HG03469 (cell line): ENCODE results near the gene TLE1.
A peak's percentile ranks its signal among the peaks of the same experiment; 100 is the strongest.

Experiments
- ATAC-seq: cut with Tn5 transposase; IDR thresholded peaks from one replicate; pipeline ENCODE4 v1.9.1; 2021; ENCODE audit warnings: mild to moderate bottlenecking, moderate library complexity, moderate number of reproducible peaks; ENCODE audit not compliant: unreplicated experiment

TLE1 gene

GRCh38 chr9:81584099-81584498, 105.2 kb downstream of the TLE1 start:
- ATAC-seq: no peak

DNA sequence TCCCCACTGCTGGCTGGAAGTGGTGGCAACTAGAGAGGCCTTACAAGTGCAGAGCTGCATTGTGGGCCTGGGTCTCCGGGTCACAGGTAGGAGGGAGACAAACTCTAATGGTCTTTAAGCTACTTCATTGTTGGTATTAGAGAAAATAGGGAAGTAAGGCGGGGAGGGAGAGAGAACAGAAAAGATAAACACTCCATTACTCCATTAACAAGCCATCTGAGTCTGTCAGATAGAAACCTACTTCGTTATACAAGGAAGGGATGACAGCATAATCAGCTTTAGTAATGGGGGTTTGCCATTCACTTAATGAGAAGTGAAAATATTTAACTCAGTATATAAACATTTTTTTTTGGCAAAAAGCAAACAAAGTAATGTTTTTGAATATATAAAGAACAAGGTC, 107.4 kb downstream of the TLE1 start:
- ATAC-seq: no peak

DNA sequence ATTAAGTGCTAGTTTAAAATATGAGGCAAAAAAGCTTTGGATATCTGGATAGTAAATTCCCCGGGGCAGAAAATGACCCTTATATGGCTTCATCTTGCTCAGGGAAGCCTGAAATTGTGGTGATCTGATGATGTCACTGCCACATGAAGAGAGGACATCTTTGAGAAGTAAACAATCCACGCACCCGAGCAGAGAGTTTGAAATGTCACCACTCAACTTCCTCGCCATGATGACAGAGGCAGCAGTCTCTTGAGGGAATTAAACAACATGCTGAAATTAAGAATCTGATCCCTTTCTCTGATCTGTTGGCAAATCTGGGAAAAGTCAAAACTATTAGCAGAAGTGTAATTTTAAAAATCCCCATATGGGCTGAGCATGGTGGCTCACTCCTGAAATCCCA, 110.0 kb downstream of the TLE1 start:
- ATAC-seq: no peak

- ATAC-seq: no peak
Measured at GRCh38 chr9:81578606-81579005, 110.7 kb downstream of the TLE1 start.

DNA sequence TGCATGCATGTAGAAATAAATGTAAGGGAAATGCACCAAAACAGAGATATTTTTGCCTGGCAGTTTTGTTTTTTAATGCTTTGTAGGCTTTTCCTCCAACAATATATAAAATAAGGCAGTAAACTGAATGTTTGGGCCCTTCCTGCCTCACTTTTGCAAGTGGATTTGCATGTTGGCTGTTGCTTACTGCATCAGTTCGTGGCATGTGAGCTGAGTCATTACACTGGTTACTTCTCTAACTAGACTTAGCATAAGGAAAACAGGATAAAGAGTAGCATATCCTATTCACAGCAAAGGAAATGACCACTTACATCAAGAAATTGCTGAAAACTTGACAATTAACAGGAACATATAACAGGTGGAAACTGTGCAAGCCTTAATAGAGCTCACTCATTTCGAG, 113.4 kb downstream of the TLE1 start:
- ATAC-seq: no peak

DNA sequence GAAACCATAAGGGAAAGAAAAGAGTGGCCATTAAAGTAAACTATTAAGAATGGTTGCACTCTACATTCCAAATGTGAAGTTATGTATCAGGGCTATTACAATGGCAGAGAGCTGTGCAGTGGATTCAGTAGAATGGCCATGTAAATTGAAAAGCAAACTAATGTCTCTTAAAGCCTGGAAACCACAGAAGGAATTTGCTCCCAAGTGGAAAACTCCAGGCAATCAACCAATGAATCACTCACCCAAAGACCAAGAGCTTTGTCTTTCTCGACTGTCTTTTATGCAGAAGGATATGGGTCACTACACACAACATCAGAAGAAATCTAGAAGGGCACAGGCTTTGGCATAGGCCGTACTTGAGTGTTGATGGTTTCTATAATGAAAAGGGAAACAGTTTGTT, 114.9 kb downstream of the TLE1 start:
- no peak for ATAC-seq

- ATAC-seq: no peak
Measured at GRCh38 chr9:81573415-81574321, 115.7 kb downstream of the TLE1 start.

- no peak for ATAC-seq
Measured at GRCh38 chr9:81570083-81570482, 119.3 kb downstream of the TLE1 start.

- ATAC-seq: no peak
Measured at GRCh38 chr9:81566074-81566698, 123.2 kb downstream of the TLE1 start.

- no peak for ATAC-seq
Measured at GRCh38 chr9:81565609-81566008, 123.7 kb downstream of the TLE1 start.

DNA sequence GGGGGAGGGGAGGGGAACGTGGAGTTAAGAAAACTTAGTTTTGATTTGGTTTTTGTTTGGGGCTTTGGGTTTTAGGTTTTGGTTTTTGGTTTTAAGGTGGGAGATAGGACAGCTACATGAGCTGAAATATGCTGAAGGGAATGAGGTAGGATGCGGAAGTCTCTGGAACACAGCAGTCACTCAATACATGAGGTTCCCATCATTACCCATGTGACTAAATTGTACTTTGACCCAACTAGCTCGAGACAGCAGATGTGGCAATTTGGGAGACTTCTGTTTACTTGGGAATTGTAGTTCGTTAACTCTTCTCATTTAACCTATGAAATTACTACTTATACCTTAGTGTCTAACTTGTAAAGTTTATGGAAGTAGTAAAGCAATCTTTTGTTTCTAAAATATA, 124.2 kb downstream of the TLE1 start:
- no peak for ATAC-seq

- no peak for ATAC-seq
Measured at GRCh38 chr9:81564632-81565031, 124.7 kb downstream of the TLE1 start.

DNA sequence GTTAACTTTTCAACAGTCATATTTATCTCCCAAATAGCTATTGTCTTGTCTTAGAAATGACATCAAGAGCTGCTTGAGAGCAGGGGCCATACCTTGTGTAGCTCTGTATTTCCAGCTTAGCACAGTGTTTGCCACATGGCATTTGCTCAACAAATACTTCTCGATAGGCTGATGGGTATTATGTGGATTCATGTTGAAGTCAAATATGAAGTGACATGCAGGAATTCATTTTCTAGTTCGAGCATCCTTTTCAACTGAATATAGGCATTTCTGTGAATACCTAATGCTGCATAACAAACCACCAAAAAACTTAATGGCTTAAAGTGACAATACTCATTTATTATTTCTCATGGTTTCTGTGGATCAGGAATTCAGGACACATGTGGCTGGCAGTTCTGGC, 125.6 kb downstream of the TLE1 start:
- no peak for ATAC-seq

GRCh38 chr9:81563020-81563407, 126.3 kb downstream of the TLE1 start:
- no peak for ATAC-seq

GRCh38 chr9:81562231-81563019, 126.9 kb downstream of the TLE1 start:
- ATAC-seq: no peak

DNA sequence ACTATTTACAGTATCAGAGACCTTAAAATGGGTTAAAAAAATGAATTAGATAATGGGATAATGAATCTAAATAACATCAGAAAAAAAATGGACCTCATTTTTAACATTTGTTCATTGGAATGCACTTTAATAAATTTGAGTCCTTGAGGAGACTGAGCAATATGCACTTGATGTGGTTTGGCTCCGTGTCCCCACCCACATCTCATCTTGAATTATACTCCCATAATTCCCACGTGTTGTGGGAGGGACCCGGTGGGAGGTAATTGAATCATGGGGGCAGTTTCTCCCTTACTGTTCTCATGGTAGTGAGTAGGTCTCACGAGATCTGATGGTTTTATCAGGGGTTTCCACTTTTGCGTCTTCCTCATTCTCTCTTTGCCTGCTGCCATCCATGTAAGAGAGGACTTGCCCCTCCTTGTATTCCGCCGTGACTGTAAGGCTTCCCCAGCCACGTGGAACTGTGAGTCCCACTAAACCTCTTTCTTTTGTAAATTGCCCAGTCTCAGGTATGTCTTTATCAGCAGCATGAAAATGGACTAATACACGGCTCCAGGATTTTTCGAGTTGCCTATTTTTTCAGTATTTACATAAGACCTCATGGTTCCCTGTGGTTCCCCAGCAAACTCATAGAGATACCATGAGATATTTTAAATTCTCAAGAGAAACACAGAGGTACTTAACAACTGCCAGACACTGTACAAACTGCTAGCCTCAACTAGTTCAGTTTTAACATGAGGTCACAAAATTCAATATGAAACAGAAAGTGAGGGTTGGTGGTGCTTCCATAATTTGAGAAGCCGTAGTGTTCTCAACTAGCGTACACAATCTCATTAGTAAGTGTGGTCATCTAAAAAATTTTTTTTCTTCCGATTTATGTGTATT, 128.3 kb downstream of the TLE1 start:
- ATAC-seq: peak; percentile 65

DNA sequence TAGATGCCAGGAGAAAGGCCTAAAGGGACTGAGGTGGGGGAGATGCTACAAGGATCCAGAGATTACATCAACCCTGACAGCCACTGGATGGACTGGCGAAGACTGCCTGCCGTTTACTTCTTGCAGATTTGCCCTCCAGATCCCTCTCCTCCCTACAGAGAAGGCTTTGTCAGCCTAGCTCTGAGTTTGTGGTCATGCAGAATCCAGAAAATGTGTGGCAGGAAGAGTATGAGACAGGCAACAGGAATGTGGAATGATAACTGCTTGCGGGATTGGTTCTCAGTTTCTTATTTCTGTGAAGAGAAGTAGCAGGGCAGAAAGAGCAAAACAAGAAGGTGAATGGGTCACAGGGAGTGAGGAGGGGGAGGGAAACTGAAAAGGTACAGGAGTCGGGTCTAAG, 129.6 kb downstream of the TLE1 start:
- ATAC-seq: no peak

DNA sequence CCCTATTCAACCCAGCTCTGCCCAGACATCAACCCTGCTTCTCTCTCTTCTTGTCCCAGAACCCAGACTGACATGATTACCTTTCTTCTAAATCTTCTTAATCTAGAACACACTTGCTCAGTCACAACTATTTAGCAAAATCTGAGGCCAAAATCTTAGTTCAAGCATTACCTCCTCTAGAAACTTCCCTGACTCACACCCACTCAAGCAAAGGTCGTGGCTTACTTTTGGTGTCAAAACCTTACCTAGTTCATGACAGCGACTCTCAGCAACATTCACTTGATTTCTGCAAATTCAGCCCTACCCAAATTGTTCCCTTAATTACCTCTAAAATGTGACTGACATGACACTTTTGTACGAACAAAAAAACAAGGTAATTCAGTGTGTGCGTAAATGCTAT, 130.2 kb downstream of the TLE1 start:
- no peak for ATAC-seq

DNA sequence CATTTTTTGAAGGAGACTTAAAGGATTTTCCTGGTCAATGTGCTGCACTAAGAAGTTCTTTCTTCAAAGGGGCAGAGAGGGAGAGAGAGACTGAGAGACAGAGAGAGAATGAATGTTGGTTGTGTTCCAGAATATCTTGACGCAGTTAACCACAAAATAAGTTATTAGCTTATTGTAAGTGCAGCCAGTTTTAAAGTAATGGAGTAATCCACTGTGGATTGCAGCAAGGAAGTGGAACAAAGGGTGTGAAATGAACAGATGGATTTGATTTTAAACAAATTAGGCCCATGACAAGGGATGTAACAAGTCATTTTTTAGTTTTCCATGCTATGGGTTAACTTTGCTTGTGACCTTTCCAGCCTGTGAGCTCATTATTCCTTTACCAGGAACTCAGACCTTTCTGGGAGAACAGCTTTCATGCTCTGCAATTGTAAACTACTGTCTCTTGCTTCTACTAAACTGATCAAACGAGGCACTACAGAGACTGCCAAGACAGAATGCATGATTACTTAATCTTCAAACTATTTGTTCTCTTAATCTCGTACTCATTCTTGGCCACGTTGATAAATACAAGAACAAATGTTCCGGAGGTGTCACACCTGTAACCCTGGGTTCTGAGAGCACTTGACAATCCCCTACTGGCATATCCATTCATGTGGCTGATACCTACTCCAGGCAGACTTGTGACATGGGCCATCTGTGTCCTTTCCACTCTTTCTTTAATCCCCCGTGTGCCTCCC, 131.1 kb downstream of the TLE1 start:
- ATAC-seq: no peak
